Neuronal stem cell (in vitro differentiated cells): ENCODE results near the gene TBC1D17.

Experiments
- DNase-seq: peaks from one replicate; pipeline ENCODE4 v3.0.0-alpha.2; 2013; ENCODE audit warnings: low spot score
- H2AFZ ChIP-seq: one replicate; pipeline ENCODE4 v1.6.1; 2013; ENCODE audit warnings: mild to moderate bottlenecking, low read length, inconsistent platforms
- H2AK5ac ChIP-seq: 2 replicates; pipeline ENCODE4 v1.6.1; 2013; ENCODE audit warnings: low read depth, mild to moderate bottlenecking, inconsistent platforms, low read length, moderate library complexity, mixed read lengths
- H2BK120ac ChIP-seq: 2 replicates; pipeline ENCODE4 v1.6.1; 2013; ENCODE audit warnings: low read depth, mild to moderate bottlenecking, inconsistent platforms, low read length, moderate library complexity, mixed read lengths
- H2BK12ac ChIP-seq: one replicate; pipeline ENCODE4 v1.6.1; 2013; ENCODE audit warnings: low read length, inconsistent platforms
- H2BK15ac ChIP-seq: 2 replicates; pipeline ENCODE4 v1.6.1; 2013; ENCODE audit warnings: mild to moderate bottlenecking, low read length, inconsistent platforms, mixed read lengths
- H2BK5ac ChIP-seq: one replicate; pipeline ENCODE4 v1.6.1; 2013; ENCODE audit warnings: inconsistent platforms, mild to moderate bottlenecking, low read length, moderate library complexity
- H3K14ac ChIP-seq: one replicate; pipeline ENCODE4 v1.6.1; 2013; ENCODE audit warnings: low read length, inconsistent platforms
- H3K18ac ChIP-seq: 2 replicates; pipeline ENCODE4 v1.6.1; 2013; ENCODE audit warnings: low read length, inconsistent platforms
- H3K23ac ChIP-seq: 2 replicates; pipeline ENCODE4 v1.6.1; 2013; ENCODE audit warnings: low read depth, mild to moderate bottlenecking, mixed read lengths, low read length, inconsistent platforms; ENCODE audit not compliant: poor library complexity
- H3K27ac ChIP-seq: replicated peaks from 3 replicates; pipeline ENCODE4 v1.5.1; 2013; ENCODE audit warnings: low read length, inconsistent platforms
- H3K27me3 ChIP-seq, 3 experiments: 2 replicates each; pipeline ENCODE4 v1.6.1; 2013; ENCODE audit warnings: low read length in 3 of 3, mild to moderate bottlenecking in 2 of 3, inconsistent platforms in 1 of 3, low read depth in 1 of 3, mixed read lengths in 1 of 3, moderate library complexity in 1 of 3; ENCODE audit not compliant: control insufficient read depth in 3 of 3, insufficient read depth in 3 of 3
- H3K36me3 ChIP-seq, 2 donors: replicated peaks in 1 of 2; 2 replicates each; pipeline ENCODE4 v1.6.1; 2013; ENCODE audit warnings: low read length in 2 of 2; ENCODE audit not compliant: control insufficient read depth in 2 of 2, insufficient read depth in 2 of 2
- H3K4ac ChIP-seq: 2 replicates; pipeline ENCODE4 v1.6.1; 2013; ENCODE audit warnings: inconsistent platforms, mild to moderate bottlenecking, low read length, moderate library complexity
- H3K4me1 ChIP-seq, 2 donors: 1 replicate in 1 of 2; 2 replicates in 1 of 2; pipeline ENCODE4 v1.6.1; 2013; ENCODE audit warnings: low read length in 2 of 2, low read depth in 1 of 2; ENCODE audit not compliant: control insufficient read depth in 2 of 2, insufficient read depth in 1 of 2
- H3K4me2 ChIP-seq: one replicate; pipeline ENCODE4 v1.6.1; 2013; ENCODE audit warnings: mild to moderate bottlenecking, low read length, inconsistent platforms; ENCODE audit not compliant: insufficient read depth, poor library complexity, severe bottlenecking
- H3K4me3 ChIP-seq, 2 donors: 2 replicates each; pipeline ENCODE4 v1.5.1; 2013; ENCODE audit warnings: low read length in 2 of 2, mild to moderate bottlenecking in 2 of 2, inconsistent platforms in 1 of 2, moderate library complexity in 1 of 2
- H3K79me1 ChIP-seq: one replicate; pipeline ENCODE4 v1.6.1; 2013; ENCODE audit warnings: low read depth, mild to moderate bottlenecking, inconsistent platforms, low read length, moderate library complexity
- H3K9ac ChIP-seq: one replicate; pipeline ENCODE4 v1.6.1; 2013; ENCODE audit warnings: mild to moderate bottlenecking, low read depth, low read length, inconsistent platforms; ENCODE audit not compliant: poor library complexity
- H3K9me3 ChIP-seq, 2 donors: replicated peaks in 1 of 2; 2 replicates each; pipeline versions ENCODE3 to v1.6.1; 2013; ENCODE audit warnings: low read length in 2 of 2, mild to moderate bottlenecking in 2 of 2, inconsistent platforms in 1 of 2, low read depth in 1 of 2, mixed read lengths in 1 of 2, moderate library complexity in 1 of 2; ENCODE audit not compliant: control insufficient read depth in 2 of 2, insufficient read depth in 1 of 2
- H4K8ac ChIP-seq: one replicate; pipeline ENCODE4 v1.6.1; 2013; ENCODE audit warnings: low read depth, mild to moderate bottlenecking, inconsistent platforms, low read length, moderate library complexity
- H4K91ac ChIP-seq: one replicate; pipeline ENCODE4 v1.6.1; 2013; ENCODE audit warnings: low read length, low read depth, mild to moderate bottlenecking, inconsistent platforms; ENCODE audit not compliant: poor library complexity
- WGBS, 2 donors: extraction: QIAGEN DNeasy Blood & Tissue Kit; methylation state at CpG; one replicate each; pipeline ENCODE4 v1.1.7; 2013; ENCODE audit warnings: missing lambda C conversion rate in 2 of 2, mixed read lengths in 1 of 2; ENCODE audit not compliant: insufficient read length in 2 of 2, insufficient replicate concordance in 1 of 2; ENCODE audit errors: extremely low coverage in 2 of 2; 5-methylcytosine and 5-hydroxymethylcytosine counted together

Gene TBC1D17

DNA sequence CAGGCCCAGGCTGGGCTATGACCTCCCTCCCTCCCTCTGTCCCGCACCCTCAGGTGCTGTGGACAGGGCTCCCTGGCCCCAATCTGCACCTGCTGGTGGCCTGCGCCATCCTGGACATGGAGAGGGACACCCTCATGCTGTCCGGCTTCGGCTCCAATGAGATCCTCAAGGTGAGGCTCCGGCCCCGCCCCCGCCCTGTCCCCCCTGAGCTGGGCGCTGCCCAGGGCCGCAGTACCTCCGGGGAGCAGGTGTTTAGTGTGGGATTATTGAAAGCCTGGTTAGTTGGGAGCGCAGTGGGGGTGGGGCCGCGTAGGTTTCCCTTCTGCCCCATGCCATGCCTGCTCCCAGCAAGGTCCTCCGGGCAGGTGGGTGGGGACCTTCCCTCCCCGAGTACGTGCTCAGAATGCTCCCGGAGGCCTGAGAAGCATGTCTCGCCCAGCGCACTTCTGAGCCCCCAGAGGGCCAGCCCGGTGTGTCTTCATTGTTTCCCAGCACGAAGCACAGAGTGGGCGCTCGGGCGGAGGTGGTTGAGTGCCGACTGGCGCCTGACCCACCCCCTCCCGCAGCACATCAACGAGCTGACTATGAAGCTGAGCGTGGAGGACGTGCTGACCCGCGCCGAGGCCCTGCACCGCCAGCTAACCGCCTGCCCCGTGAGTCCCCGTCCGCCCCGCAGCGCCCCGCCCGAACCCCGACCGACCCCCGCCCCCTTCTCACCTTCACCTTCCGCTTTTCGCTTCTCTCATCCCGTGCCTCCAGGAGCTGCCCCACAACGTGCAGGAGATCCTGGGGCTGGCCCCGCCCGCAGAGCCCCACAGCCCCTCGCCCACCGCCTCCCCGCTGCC lies 10.4 kb downstream of the TBC1D17 start:
- H2BK5ac ChIP-seq, result no peak overlapping the region
- no peak overlapping the region for H2AFZ ChIP-seq
- no peak overlapping the region for H3K27ac ChIP-seq
- H3K4me3 ChIP-seq, result no peak overlapping the region
- H3K9me3 ChIP-seq, result peaks cover 5 to 12% of the 10 kb centered on the region in 2 donors
- H2BK120ac ChIP-seq, result no peak overlapping the region
- WGBS, 2 donors, result no CpG with 5 or more reads among the region's 54 CpGs
- no peak overlapping the region for H3K4ac ChIP-seq
- H3K4me2 ChIP-seq, result no peak overlapping the region
- no peak overlapping the region for H2BK12ac ChIP-seq
- no peak overlapping the region for H3K18ac ChIP-seq
- no peak overlapping the region for H3K9ac ChIP-seq
- no peak overlapping the region for H2BK15ac ChIP-seq
- H3K36me3 ChIP-seq, result peaks cover 28 to 29% of the 10 kb centered on the region in 2 donors
- no peak overlapping the region for H3K23ac ChIP-seq
- H4K91ac ChIP-seq, result no peak overlapping the region
- H3K27me3 ChIP-seq, result peaks cover 0 to 11% (median 0%) of the 10 kb centered on the region in 3 experiments
- no peak for DNase-seq
- no peak overlapping the region for H3K14ac ChIP-seq
- peaks cover 2% of the 10 kb centered on the region for H3K79me1 ChIP-seq
- no peak overlapping the region for H2AK5ac ChIP-seq
- peaks cover 0 to 3% of the 10 kb centered on the region in 2 donors for H3K4me1 ChIP-seq
- no peak overlapping the region for H4K8ac ChIP-seq

DNA sequence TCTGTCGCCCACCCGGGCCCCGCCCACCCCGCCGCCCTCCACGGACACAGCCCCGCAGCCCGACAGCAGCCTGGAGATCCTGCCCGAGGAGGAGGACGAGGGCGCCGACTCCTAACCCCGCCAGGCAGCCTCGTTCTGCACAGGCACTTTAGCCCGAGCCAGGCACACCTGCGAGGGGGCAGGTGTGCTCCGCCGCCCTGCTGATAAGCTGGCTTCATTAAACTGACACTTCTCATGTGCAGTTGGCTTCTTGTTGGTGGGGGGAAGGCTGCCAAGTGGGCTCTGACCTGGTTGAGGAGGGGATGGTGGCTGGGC lies 11.0 kb downstream of the TBC1D17 start:
- Histone ChIP-seq H2BK120ac (no peak overlapping the region), H2AK5ac (no peak overlapping the region), H3K23ac (no peak overlapping the region), H3K4me2 (no peak overlapping the region), H3K14ac (no peak overlapping the region), H3K27me3 (peaks cover 0 to 11% (median 0%) of the 10 kb centered on the region in 3 experiments), H3K79me1 (no peaks in the 10 kb centered on the region), H3K9ac (no peak overlapping the region), H3K9me3 (peaks cover 0 to 9% of the 10 kb centered on the region in 2 donors), H3K36me3 (peaks cover 22 to 23% of the 10 kb centered on the region in 2 donors), H3K4ac (no peak overlapping the region), H4K8ac (no peak overlapping the region), H3K4me1 (peaks cover 0 to 3% of the 10 kb centered on the region in 2 donors), H3K4me3 (no peak overlapping the region), H2AFZ (no peak overlapping the region), H3K27ac (no peak overlapping the region), H2BK12ac (no peak overlapping the region), H3K18ac (no peak overlapping the region), H4K91ac (no peak overlapping the region), H2BK5ac (no peak overlapping the region), H2BK15ac (no peak overlapping the region)
- DNase-seq, result no peak
- no CpG with 5 or more reads among the region's 18 CpGs for WGBS, 2 donors

DNA sequence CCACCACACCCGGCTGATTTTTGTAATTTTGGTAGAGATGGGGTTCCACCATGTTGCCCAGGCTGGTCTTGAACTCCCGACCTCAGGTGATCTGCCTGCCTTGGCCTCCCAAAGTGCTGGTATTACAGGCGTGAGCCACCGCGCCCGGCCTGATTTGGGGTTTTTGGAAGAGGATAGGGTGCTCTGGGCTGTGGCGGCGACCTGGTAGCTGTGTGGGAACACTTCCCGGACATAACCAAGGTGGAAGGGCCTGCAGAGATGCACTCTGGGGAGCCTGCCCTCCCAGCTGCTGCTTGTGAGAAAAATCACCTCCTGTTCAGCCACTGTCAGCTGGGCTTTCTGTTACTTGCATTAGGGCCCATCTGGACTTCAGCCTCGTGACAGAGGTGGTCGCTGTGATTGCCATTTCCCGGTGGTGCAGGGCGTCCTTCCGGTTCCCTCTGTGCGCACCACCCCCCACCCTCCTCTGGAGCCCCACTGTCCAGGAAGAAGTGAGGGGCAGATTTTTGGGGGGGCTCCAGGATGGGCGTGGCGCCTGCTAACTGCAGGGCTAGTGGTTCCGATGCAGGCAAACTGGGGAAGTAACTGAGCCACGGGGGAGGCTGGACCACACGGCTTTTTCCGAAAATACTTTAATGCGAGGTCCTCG lies 11.7 kb downstream of the TBC1D17 start:
- peak overlapping the region; percentile 53 for H2BK5ac ChIP-seq
- H3K79me1 ChIP-seq, result no peaks in the 10 kb centered on the region
- peaks cover 0 to 3% of the 10 kb centered on the region in 2 donors for H3K4me1 ChIP-seq
- peak overlapping the region; percentile 84 for H2AK5ac ChIP-seq
- H2BK120ac ChIP-seq, result peak overlapping the region; percentile 94
- no CpG with 5 or more reads among the region's 23 CpGs for WGBS, 2 donors
- no peak overlapping the region for H3K4me3 ChIP-seq
- no peak overlapping the region for H4K91ac ChIP-seq
- H3K9me3 ChIP-seq, result peaks cover 0 to 9% of the 10 kb centered on the region in 2 donors
- H4K8ac ChIP-seq, result no peak overlapping the region
- peaks cover 15 to 16% of the 10 kb centered on the region in 2 donors for H3K36me3 ChIP-seq
- no peak for DNase-seq
- no peak overlapping the region for H2AFZ ChIP-seq
- H2BK12ac ChIP-seq, result peak overlapping the region; percentile 22
- H3K9ac ChIP-seq, result no peak overlapping the region
- H2BK15ac ChIP-seq, result no peak overlapping the region
- peak overlapping the region; percentile 99 for H3K18ac ChIP-seq
- H3K4me2 ChIP-seq, result no peak overlapping the region
- no peak overlapping the region for H3K14ac ChIP-seq
- H3K23ac ChIP-seq, result peak overlapping the region; percentile 99
- peaks cover 0 to 11% (median 0%) of the 10 kb centered on the region in 3 experiments for H3K27me3 ChIP-seq
- peak overlapping the region; percentile 53 for H3K4ac ChIP-seq
- H3K27ac ChIP-seq, result no peak overlapping the region
